OCI-LY7 (cell line): Measurements from ENCODE around the gene MYCBPAP. TPM values are rescaled to one million over a fixed set of nuclear protein-coding genes. Genes with fewer than 3 reads are reported as not detected.

Source experiments
- BruUV-seq: library from RNA; stranded (reverse); fragments of 400-500 nt; replicated peaks from 2 replicates; lab custom pipeline; 2021; lab: Mats Ljungman, UMichigan
- CTCF ChIA-PET: fragments of 300-600 bp; sonication (Branson Sonifier 250); formaldehyde crosslinking; loops from one replicate; lab custom pipeline; 2022; ENCODE audit warnings: antibody characterized with exemption; ENCODE audit not compliant: unreplicated experiment; lab: Charles Lee
- POLR2A ChIA-PET: fragments of 300-600 bp; sonication (Branson Sonifier 250); formaldehyde crosslinking; loops from one replicate; lab custom pipeline; 2022; ENCODE audit warnings: antibody characterized with exemption; lab: Charles Lee
- DNase-seq: peaks from one replicate; pipeline ENCODE4 v3.0.0-alpha.2; 2015; ENCODE audit warnings: low spot score
- H2AFZ ChIP-seq: fragments of 200-600 bp; sonication (generic), shearing (Covaris generic); 2 replicates; pipeline ENCODE4 v1.6.1; 2014; ENCODE audit warnings: mild to moderate bottlenecking, antibody characterized with exemption, low read length, moderate library complexity
- H3K27ac ChIP-seq: fragments of 200-600 bp; sonication (generic); 2 replicates; pipeline ENCODE4 v1.5.1; 2014; ENCODE audit warnings: mixed run types, low read depth, mild to moderate bottlenecking, moderate library complexity, low read length, inconsistent platforms; ENCODE audit not compliant: poor library complexity, severe bottlenecking
- H3K36me3 ChIP-seq: fragments of 200-600 bp; sonication (generic); 2 replicates; pipeline ENCODE4 v1.6.1; 2014; ENCODE audit warnings: mild to moderate bottlenecking, antibody characterized with exemption, low read length, moderate library complexity, mixed read lengths; ENCODE audit not compliant: insufficient read depth
- H3K4me1 ChIP-seq: fragments of 200-600 bp; sonication (generic); 2 replicates; pipeline ENCODE4 v1.5.1; 2014; ENCODE audit warnings: mild to moderate bottlenecking, low read length; ENCODE audit not compliant: insufficient read depth, poor library complexity, severe bottlenecking
- H3K4me2 ChIP-seq: fragments of 200-600 bp; sonication (generic); 2 replicates; pipeline ENCODE4 v1.6.1; 2014; ENCODE audit warnings: mild to moderate bottlenecking, low read length
- H3K4me3 ChIP-seq: fragments of 200-600 bp; sonication (generic); 2 replicates; pipeline ENCODE4 v1.5.1; 2014; ENCODE audit warnings: mild to moderate bottlenecking, low read depth, low read length; ENCODE audit not compliant: poor library complexity, severe bottlenecking
- H3K79me2 ChIP-seq: fragments of 200-600 bp; sonication (generic); 2 replicates; pipeline ENCODE4 v1.6.1; 2016; ENCODE audit warnings: low read depth, mild to moderate bottlenecking, low read length, moderate library complexity, mixed read lengths; ENCODE audit not compliant: insufficient read depth
- H3K9me2 ChIP-seq: fragments of 200-600 bp; sonication (generic); 2 replicates; pipeline ENCODE4 v1.6.1; 2016; ENCODE audit warnings: mild to moderate bottlenecking, low read length, mixed read lengths; ENCODE audit not compliant: insufficient read depth
- H3K9me3 ChIP-seq: fragments of 200-600 bp; sonication (generic); 2 replicates; pipeline ENCODE4 v1.6.1; 2014; ENCODE audit warnings: mild to moderate bottlenecking, mixed run types, low read length, mixed read lengths
- H4K20me1 ChIP-seq: fragments of 200-600 bp; sonication (generic); 2 replicates; pipeline ENCODE4 v1.6.1; 2014; ENCODE audit warnings: mild to moderate bottlenecking, antibody characterized with exemption, low read length, moderate library complexity, mixed read lengths; ENCODE audit not compliant: insufficient read depth
- CTCF ChIP-seq: fragments of 200-600 bp; sonication (generic); conservative IDR thresholded peaks from 2 replicates; pipeline ENCODE4 v1.5.1; 2014; ENCODE audit warnings: mild to moderate bottlenecking, antibody characterized with exemption, low read length, moderate library complexity, mixed read lengths
- EZH2phosphoT487 ChIP-seq: fragments of 200-600 bp; sonication (generic); IDR thresholded peaks from 2 replicates; pipeline ENCODE4 v1.6.1; 2018; ENCODE audit warnings: low read depth, borderline replicate concordance, mild to moderate bottlenecking, mixed run types, antibody characterized with exemption, low read length, moderate library complexity, mixed read lengths
- intact Hi-C: fragments of 100-400 bp; cut with micrococcal nuclease; formaldehyde crosslinking; loops from one replicate; pipeline ENCODE4 v1.10.0; 2022; ENCODE audit not compliant: unreplicated experiment
- total RNA-seq, 2 experiments: library from RNA; depleted of rRNA in 1 of 2; stranded (reverse); fragments of >200 nt in 1 of 2; shearing (Covaris generic) in 1 of 2; gene quantifications; 2 replicates each; pipeline ENCODE4 v1.2.3, GENCODE V29; 2014 to 2022

The MYCBPAP gene
- total RNA-seq, 2 experiments from 2014 or later, result 5.0 to 6.8 TPM

- H3K9me2 ChIP-seq, result no peaks in the 10 kb centered on the region
- CTCF ChIA-PET, result no interaction called here
- no peaks in the 10 kb centered on the region for H3K9me3 ChIP-seq
- no peak overlapping the region for H2AFZ ChIP-seq
- peaks cover 12% of the 10 kb centered on the region for H3K4me1 ChIP-seq
- no peak overlapping the region for H3K27ac ChIP-seq
- no peak overlapping the region for H3K4me3 ChIP-seq
- POLR2A ChIA-PET, result interaction anchor here (0.6 kb wide), 1 partner anchor 208 kb away, joined by 3 read pairs; no protein-coding TSS in a partner anchor
- TF ChIP-seq EZH2phosphoT487 (no peak), CTCF (no peak)
- H3K79me2 ChIP-seq, result peaks cover 3% of the 10 kb centered on the region; the same call in 1 of the 2 replicates
- intact Hi-C loops, result loop anchor here (2.0 to 10.0 kb wide), 3 partner anchors 14 to 222 kb away; partner anchors contain the start of gene ANKRD40
- DNase-seq, result no peak
- BruUV-seq, result no TSS peak
- no peaks in the 10 kb centered on the region for H4K20me1 ChIP-seq
- H3K36me3 ChIP-seq, result peaks cover 41% of the 10 kb centered on the region
- H3K4me2 ChIP-seq, result no peak overlapping the region
Observed at GRCh38 chr17:50483266-50483665, 25.0 kb upstream of the MYCBPAP start.

- ChIA-PET POLR2A (interaction anchor here (0.7 kb wide), 2 partner anchors 8 to 87 kb away, joined by 3 read pairs; no protein-coding TSS in a partner anchor), CTCF (interaction anchor here (0.6 to 0.8 kb wide), 2 partner anchors 14 to 37 kb away, joined by 3 to 15 read pairs; no protein-coding TSS in a partner anchor)
- no TSS peak for BruUV-seq
- Histone ChIP-seq H3K4me3 (no peak overlapping the region), H2AFZ (no peak overlapping the region), H3K9me2 (no peaks in the 10 kb centered on the region), H4K20me1 (no peaks in the 10 kb centered on the region), H3K4me2 (no peak overlapping the region), H3K36me3 (peaks cover 41% of the 10 kb centered on the region), H3K79me2 (no peaks in the 10 kb centered on the region), H3K27ac (no peak overlapping the region), H3K4me1 (peaks cover 8% of the 10 kb centered on the region), H3K9me3 (no peaks in the 10 kb centered on the region)
- TF ChIP-seq EZH2phosphoT487, result no peak
- TF ChIP-seq CTCF, result no peak
- DNase-seq, result no peak
- intact Hi-C loops, result loop anchor here (10.0 kb wide), 1 partner anchor 220 kb away; the partner anchor contains the start of gene ANKRD40
Observed at GRCh38 chr17:50484386-50485155, 23.7 kb upstream of the MYCBPAP start.
